Measurements from ENCODE around the gene ZFR2.
"Not testable (repeated sequence)": the region's sequence is repeated elsewhere in the genome, so short reads cannot be mapped to it uniquely, and the experiment has no call there.

Gene ZFR2

DNA sequence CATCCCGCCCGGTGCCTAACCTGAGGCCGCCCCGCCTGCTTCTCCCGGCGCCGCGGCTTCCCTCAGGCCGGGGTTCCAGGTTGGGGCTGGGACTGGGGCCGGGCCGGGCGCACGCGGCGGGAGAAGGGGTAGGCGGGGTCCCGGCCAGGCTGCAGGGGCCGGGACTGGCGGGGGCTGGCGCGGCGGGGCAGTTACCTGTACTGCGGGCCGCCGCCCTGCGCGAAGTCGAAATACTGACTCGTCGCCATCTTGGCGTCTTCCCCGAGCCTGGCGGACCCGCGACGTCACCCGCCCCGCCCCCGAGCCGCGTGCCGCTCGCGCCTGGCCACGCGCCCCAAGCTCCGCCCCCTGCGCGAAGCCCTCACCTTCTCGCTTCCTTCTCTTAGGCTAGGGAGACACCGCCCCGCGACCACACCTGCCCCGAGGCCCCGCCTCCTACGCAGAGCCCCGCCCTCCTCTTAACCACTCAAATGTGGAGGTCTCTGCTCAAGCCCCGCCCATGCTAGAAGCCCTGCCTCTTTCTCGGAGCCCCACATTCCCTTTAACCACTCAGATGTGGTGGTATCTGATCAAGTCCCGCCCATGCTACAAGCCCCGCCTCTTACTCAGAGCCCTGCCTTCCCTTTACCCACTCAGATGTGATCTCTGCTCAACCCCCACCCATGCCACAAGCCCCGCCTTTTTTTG lies at the start of gene ZFR2:
Gene ZFR2 (minus strand): TSS at position 269 of the 687 bp plus-strand sequence. CDS start 21 bp downstream, at position 248.
- DNase-seq (ENCODE audit: low spot score): no peak

DNA sequence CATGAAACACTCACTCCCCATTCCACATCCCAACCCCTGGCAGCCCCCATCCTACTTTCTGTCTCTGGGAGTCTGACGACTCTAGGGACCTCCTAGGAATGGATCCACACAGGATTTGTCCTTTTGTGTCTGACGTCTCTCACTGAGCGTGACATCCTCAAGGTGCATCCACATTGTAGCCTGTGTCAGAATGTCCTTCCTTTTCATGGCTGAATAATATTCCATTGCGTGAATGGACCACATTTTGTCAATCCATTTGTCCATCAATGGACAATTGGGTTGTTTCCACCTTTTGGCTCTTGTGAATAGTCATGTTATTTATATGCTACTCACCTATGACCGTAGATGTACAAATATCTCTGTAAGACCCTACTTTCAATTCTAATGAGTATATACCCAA lies 47.2 kb upstream of the ZFR2 start:
- no peak for DNase-seq (ENCODE audit: low spot score)

DNA sequence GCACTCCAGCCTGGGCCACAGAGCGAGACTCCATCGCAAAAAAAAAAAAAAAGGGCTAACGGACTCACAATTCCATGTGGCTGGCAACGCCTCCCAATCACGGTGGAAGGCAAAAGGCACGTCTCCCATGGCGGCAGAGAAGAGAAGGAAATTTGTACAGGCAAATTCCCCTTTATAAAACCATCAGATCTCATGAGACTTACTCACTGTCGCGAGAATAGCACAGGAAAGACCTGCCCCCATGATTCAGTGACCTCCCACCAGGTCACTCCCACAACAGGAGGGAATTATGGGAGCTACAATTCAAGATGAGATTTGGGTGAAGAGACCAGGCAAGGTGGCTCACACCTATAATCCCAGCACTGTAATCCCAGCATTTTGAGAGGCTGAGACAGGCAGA lies 45.4 kb upstream of the ZFR2 start:
- no peak for DNase-seq (ENCODE audit: low spot score)

DNA sequence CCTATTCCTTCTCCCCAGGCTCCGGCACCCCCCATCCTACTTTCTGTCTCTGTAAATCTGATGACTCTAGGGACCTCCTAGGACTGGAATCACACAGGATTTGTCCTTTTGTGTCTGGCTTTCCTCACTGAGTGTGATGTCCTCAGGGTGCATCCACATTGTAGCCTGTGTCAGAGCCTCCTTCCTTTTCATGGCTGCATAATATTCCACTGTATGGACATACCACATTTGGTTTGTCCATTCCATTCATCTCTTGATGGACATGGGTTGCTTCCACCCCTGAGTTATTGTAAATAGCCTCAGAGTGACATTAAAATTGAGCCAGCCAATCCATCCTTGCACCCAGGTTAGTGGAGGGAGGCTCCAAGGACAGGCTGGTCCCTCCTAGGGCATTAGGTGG lies 41.3 kb upstream of the ZFR2 start:
- DNase-seq (ENCODE audit: low spot score): no peak

DNA sequence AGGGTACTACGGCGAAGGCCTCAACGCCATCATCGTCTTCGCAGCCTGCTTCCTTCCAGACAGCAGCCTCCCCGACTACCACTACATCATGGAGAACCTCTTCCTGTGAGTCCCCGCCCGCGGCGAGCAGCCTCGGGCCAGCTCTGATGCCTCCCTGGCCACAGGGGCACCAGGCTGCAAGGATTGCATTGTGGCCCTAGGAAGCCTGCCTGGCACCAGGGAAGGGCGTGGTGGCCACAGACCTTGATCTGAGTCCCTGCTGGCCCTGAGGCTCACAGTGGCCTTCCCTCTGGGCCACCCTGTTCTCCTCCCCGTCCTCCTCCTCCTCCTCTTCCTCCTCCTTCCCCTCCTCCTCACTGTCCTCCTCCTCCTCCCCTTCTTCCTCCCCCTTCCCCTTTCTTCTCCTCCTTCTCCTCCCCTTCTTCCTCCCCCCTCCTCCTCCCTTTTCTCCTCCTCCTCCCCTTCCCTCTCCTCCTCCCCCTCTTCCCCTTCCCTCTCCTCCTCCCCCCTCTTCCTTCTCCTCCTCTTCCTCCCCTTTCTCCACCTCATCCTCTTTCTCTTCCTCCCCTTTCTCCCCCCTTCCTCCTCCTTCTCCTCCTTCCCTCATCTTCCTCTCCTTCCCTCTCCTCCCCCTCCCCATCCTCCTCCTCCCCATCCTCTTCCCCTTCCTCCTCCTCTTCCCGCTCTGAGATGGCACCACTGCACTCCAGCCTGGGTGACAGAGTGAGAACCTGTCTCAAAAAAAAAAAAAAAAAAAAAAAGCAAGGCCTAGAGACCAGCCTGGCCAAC lies 39.6 kb upstream of the ZFR2 start:
- DNase-seq (ENCODE audit: low spot score): no peak

DNA sequence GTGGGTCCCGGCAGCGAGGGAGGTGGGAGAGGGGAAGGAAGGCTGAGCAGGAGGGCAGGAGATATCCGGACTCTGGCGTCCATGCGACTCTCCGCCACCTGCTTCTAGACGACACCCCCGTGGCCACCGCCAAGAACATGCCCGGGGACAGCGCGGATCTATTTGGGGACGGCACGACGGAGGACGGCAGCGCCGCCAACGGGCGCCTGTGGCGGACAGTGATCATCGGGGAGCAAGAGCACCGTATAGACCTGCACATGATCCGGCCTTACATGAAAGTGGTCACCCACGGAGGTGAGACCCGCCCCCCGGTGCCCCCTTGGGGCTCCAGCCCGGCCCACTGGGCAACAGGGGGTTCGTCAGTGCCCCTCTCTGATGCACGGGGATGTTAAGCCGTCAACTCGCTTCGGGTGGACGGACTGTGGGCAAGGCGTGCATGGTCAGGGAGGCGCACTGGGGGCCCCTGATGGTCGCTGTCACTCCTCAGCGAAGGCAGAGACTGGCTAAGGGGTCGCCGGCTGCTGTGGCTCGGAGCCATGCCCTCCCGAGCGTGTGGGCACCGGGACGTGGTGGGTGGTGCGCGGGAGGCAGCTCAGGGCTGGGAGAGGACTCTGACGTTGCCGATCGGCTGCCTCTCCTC lies 38.9 kb upstream of the ZFR2 start:
- no peak for DNase-seq (ENCODE audit: low spot score)

DNA sequence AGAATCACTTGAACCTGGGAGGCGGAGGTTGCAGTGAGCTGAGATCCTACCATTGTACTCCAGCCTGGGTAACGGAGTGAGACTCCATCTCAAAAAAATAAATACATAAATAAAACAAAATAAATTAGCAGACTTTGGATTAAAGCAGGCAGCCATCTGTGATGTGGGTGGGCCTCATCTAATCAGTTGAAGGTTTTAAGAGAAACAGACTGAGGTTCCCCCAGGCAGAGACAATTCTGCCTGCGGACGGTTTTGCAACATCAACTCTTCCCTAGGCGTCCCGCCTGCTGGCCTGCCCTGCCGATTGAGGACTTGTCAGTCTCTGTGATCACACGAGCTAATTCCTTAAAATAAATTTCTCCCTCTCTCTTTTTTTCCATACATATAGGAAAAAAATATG lies 35.4 kb upstream of the ZFR2 start:
- DNase-seq (ENCODE audit: low spot score): no peak

DNA sequence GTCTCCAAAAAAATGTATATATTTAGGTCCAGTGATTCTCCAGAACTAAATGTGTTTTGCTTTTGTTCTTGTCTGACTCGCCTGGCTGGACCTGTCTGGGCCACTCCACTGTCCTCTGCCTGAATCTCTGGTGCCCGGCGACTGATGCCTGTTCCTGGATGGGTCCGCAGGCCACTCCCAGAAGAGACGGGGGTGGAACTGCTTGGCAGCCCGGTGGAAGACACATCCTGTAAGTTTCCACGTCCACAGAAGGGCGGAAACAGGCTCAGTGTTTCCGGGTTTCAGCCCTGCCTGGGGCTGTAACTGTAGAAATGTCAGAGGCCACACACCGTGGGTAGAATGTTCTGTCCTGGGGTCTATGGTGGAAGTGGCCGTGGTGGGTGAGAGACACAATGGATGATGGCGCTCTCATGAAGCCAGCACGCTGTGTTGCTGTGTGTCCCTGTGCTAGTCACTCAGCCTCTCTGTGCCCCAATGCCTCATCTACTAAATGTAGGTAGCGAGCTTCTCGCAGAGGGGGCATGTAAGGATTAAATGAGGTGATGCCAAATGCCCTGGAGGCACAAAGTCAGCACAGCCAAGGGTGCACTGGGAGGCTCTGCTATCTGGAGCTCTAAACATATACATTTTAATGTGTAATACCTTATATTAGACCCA lies 33.6 kb upstream of the ZFR2 start:
- no peak for DNase-seq (ENCODE audit: low spot score)

DNA sequence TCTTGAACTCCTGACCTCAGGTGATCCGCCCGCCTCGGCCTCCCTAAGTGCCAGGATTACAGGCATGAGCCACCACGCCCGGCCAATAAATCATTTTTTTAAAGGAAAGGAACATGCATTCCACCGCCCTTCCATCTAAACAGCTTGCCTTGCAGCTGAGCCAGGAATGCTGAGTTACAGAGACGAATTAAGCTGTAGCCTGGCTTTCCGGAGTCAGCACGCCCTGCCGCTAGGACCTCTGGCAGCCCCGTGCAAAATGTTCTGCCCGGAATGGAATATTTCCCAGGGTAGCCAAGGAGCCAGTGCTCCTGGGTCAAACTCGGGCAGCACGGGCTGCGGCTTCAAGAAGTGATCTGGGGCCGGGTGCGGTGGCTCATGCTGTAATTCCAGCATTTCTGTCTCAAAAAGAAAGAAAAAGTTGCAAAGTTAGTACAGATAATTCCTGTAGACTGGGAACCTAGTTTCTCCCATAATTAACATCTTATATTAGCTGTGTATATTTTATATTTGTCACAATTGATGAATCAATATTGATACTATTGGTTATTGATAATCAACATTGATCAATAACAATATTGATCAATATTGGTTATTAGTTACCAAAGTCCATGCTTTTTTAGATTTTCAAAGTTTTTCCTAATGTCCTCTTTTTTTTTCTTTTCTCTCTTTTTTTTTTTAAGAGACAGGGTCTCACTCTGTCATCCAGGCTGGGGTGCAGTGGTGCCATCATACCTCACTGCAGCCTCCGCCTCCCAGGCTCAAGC lies 30.9 kb upstream of the ZFR2 start:
- no peak for DNase-seq (ENCODE audit: low spot score)

DNA sequence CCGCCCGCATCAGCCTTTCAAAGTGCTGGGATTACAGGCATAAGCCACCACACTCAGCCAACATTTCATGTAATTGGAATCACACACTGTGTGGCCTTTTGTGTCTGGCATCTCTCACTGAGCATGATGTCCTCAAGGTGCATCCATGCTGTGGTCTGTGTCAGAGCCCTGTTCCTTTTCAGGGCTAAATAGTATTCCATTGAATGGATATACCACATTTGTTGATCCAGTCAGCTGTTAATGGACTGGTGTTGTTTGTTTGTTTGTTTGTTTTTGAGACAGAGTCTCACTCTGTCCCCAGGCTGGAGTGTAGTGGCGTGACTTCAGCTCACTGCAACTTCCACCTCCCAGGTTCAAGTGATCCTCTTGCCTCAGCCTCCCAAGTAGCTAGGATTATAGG lies 29.6 kb upstream of the ZFR2 start:
- DNase-seq (ENCODE audit: low spot score): no peak

DNA sequence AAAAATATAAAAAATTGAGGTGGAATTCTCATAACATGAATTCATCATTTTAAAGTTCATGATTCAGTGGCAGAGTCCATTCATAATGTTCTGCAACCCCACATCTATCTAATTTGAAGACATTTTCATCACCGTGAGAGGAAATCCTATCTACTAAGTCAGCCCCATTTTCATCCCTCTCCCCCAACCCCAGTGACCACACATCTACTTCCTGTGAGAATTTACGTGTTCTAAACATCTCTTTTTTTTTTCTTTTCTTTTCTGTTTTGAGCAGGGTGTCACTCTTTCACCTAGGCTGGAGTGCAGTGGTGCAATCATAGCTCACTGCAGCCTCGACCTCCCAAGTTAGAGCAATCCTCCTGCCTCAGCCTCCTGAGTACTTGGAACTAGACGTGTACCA lies 29.1 kb upstream of the ZFR2 start:
- DNase-seq (ENCODE audit: low spot score): no peak

DNA sequence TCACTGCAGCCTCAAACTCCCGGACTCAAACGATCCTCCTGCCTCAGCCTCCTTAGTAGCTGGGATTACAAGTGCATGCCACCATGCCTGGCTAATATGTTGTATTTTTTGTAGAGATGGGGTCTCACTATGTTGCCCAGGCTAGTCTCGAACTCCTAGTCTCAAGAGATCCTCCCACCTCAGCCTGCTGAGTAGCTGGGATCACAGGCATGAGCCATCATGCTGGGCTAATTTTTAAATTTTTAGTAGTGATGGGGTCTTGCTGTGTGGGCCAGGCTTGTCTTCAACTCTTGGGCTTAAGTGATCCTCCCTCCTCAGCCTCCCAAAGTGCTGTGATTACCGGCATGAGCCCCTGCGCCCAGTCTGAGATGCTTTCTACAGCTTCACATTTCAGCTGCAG lies 26.9 kb upstream of the ZFR2 start:
- no peak for DNase-seq (ENCODE audit: low spot score)

DNA sequence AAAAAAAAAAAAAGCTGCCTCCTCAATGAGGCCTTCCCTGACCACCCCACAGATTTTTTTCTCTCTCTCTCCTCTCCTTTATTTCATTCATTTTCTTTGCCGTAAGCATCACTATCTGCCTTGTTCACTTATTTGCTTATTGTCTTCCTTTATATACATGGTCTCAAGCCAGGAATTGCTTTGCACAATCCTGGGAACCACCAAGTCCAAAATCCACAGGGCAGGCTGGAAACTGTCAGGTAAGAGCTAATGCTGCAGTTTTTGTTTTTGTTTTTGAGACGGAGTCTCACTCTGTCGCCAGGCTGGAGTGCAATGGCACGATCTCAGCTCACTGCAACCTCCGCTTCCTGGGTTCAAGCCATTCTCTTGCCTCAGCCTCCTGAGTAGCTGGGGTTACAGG lies 26.1 kb upstream of the ZFR2 start:
- DNase-seq (ENCODE audit: low spot score): not testable (repeated sequence)

DNA sequence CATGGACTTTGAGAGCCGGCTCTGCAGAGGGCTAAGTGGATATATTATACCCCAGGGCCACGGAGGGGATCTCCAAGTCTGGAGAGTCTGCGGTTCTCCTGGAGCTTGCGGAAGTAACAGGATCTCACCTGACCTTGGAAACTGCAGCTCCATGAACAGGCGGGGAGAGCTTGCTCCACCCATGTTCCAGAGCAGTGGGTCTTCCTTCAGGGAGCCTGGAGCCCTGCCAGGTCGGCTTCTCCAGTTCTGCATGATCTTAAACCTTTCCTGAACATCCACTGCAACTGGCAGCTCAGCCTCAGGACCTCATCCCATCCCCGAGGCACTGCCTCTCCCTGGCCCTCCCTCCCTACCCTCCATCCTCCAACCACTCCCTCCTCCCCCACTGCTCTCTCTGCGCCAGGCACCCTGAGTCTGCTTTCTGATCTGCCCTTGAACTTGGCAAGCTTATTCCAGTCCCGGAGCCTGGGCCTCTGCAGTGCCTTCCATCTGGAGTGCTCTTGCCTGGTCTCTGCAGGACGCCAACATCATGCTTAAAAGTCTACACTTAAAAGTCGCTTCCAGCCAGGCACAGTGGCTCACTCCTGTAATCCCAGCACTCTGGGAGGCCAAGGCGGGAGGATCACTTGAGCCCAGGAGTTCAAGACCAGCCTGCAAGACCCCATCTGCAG lies 24.8 kb upstream of the ZFR2 start:
- no peak for DNase-seq (ENCODE audit: low spot score)

DNA sequence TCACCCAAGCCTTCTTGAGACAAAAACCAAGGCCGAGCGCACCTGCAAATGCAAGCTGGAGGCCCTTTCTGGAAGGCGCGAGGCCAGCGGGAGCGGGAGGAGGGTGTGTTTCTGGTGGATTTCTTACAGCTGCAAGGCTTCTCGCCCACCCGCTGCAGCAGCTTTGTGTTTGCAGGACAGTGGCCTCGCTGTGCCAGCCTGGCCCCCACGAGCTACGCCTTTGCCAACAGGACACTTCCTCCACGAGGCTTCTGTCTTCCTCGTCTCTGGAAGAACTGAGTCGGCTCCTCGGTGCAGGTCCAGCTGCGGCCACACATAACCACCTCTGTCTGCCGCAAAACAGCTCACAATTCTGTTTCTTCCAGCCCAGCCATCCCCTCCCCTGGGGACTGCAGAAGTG lies 21.8 kb upstream of the ZFR2 start:
- DNase-seq (ENCODE audit: low spot score): no peak

DNA sequence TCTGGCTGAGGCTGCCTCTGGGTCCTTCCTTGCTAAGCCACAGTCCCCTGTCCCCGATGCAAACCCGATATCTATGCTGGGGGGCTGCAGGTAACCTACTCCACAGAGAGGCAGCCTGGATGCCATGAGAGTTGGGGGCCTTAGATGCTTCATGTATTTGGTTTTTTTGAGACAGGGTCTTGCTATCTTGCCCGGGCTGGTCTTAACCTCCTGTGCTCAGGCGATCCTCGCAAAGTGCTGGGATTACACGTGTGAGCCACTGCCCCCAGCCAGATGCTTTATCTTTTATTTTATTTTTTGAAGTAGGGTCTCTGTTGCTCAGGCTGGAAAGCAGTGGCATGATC lies 13.2 kb upstream of the ZFR2 start:
- DNase-seq (ENCODE audit: low spot score): no peak

DNA sequence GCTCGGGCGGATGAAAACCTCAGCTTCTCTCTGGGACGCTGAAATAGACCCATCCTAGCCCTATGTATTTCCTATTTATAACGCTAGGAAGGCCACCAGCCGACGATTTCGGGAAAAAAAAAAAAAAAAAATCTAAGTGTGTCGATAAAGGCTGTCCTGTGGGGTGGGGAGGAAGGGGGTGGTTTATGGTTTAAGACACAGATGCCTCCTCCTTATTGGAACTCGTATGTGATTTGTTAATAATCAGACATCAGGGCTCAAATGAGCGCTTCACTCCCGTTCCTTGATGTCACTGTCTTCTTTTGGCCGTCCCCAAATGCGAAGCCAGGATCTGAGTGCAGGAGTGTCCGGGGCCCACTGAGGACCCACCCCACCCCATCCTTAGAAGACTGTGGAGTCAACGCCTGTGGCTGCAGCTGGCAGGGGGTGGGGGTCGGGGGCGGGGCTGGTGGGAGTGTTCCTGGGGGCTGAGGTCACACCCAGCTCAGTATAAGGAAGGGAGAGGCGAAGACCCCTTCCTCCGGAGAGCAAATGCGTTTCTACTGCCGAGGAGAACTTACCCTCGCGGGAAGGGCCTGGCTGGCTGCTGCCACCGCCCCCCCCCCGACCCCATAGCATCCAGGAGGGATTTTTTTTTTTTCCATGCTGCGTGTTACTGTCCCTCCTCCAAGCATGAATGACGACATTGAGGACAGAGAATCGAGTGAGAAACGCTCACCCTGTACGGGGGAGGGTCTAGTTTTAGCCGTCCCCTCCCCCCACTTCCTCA lies 12.6 kb upstream of the ZFR2 start:
- no peak for DNase-seq (ENCODE audit: low spot score)

DNA sequence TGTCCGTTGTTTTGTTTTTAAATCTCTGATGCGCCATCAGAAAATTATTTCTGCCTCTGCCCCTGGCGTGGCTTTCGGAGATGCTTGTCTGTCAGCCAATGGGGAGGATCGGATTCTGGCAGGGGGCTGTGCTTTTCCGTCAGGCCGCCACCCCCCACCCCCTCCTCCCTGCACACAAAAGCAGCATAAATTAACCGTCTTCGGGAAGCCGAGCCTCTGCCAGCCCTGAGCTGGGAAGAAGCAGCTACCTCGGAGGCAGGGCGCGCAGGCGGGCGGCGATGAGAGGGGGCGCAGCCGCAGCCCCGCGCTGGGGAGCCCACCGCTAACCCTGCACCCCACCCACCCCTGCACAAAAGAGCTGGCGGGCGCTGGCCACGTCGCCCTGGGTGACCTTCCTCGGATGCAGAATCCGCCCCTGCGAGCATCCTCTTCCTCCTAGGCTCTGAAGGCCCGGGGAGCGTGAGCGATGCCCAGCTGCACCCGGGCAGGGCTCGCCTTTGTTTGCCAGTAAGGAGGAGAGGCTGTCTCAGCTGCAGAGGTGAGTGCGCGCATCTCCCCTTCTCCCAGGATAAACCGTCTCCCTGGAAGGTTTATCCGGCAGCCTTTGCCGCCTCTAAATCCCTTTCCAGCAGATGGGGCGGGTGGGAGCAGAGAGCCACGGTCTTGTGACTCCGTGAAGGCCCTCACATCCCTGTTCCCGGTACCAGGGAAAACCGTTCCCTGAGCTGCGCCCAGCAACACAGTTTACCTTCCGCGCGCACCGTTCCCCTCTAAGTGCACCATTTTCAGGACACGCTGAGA lies 11.8 kb upstream of the ZFR2 start, which contains the start of gene ATCAY:
Gene ATCAY (plus strand): TSS at position 215 of the 801 bp plus-strand sequence. CDS start 5,083 bp downstream, outside the sequence.
- DNase-seq (ENCODE audit: low spot score): no peak

DNA sequence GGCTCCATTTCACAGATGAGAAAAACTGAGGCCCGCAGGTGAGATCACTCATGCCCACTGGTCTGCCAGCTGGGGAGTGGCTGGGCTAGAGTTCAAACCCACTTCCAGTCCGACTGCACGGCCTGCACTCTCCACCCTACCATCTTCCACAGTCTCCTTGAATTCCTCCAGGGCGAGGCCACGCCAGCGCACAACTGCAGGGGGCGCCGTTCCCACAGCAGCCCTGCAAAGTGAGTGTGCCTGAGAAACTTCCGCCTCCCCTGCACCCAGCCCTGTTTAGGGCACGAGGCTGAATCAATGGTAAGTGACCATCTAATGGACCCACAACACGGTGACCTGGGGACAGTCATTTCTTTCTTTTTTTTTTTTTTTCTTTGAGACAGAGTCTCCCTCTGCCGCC lies 10.8 kb upstream of the ZFR2 start:
- DNase-seq (ENCODE audit: low spot score): no peak

DNA sequence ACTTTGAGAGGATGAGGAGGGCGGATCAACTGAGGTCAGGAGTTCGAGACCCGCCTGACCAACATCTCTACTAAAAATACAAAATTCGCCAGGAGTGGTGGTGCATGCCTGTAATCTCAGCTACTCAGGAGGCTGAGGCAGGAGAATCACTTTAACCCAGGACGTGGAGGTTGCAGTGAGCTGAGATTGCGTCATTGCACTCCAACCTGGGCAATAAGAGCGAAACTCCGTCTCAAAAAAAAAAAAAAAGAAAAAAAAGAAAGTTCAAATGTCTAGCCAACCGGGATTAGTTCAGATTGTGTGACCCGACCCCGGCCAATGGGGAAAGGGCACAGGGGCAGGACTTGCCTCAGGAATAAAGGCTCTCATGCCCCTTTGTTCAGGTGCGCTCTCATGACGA lies 5.9 kb upstream of the ZFR2 start:
- DNase-seq (ENCODE audit: low spot score): not testable (repeated sequence)

Data from AG20443 (cell line).